OCI-LY3 (cell line): Measurements from ENCODE around the gene FGF5.

Experiments
- CTCF ChIP-seq: fragments of 200-600, 300-600 bp; sonication (generic); IDR thresholded peaks from 2 replicates; pipeline ENCODE4 v1.5.1; 2014; ENCODE audit warnings: antibody characterized with exemption, low read length, low read depth
- EZH2phosphoT487 ChIP-seq: fragments of 200-600 bp; shearing (Covaris generic); IDR thresholded peaks from 2 replicates; pipeline ENCODE4 v1.6.1; 2018; ENCODE audit warnings: antibody characterized with exemption, mixed run types, low read depth

DNA sequence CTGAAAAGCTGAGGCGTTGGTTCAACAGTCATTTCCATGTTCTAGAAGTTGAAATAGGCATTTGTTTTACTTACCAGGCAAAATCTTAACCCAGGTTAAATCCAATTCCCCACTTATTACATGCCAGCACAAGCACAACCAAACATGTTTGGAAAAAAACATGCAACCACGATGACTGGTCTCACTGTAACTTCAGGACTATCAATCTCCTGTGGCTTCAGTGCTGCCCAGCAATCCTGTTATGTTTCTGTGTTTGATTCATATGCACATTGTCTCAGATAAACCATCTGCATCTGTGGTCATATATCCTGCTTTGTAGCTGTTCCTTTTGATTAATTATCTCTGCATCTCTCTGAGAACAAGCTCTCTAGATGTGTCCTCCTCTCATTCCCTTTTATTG, 40.9 kb upstream of the FGF5 start:
- TF ChIP-seq CTCF, result no peak
- TF ChIP-seq EZH2phosphoT487, result no peak
